ENCODE results near the gene WNT3A.

DNA sequence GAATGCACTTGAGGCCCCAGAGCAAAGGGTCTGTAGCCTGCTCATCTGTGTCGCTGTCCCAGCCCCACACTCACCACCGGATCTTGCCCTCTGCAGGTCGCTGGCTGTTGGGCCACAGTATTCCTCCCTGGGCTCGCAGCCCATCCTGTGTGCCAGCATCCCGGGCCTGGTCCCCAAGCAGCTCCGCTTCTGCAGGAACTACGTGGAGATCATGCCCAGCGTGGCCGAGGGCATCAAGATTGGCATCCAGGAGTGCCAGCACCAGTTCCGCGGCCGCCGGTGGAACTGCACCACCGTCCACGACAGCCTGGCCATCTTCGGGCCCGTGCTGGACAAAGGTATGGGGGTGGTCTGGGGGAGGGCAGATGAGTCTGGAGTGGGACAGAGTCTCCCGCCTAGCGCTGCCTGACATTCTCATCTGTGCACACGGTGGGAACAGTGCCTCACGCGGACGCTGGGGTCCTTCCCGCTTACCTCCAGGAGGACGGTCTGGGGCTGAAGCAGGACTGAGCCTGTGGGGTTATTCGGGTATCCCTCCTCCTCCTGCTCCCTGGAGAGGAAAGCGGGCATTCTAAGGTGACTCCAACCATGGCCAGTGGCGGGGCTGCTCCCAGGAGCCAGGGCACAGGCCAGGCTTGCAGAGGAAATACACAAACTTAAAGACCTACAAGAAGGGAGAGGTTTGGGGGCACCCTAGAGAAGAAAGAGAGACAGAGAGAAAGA, 15.9 kb downstream of the WNT3A start:
- TF ChIP-seq, protein P1, sequence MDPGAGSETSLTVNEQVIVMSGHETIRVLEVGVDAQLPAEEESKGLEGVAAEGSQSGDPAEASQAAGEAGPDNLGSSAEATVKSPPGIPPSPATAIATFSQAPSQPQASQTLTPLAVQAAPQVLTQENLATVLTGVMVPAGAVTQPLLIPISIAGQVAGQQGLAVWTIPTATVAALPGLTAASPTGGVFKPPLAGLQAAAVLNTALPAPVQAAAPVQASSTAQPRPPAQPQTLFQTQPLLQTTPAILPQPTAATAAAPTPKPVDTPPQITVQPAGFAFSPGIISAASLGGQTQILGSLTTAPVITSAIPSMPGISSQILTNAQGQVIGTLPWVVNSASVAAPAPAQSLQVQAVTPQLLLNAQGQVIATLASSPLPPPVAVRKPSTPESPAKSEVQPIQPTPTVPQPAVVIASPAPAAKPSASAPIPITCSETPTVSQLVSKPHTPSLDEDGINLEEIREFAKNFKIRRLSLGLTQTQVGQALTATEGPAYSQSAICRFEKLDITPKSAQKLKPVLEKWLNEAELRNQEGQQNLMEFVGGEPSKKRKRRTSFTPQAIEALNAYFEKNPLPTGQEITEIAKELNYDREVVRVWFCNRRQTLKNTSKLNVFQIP (CRISPR knock-in tag; IDR thresholded peaks at IDR 0.05; ENCODE audit: borderline replicate concordance, low read depth): no peak
- no peak for TF ChIP-seq ZFP3 (CRISPR knock-in tag; IDR thresholded peaks at IDR 0.05)
- TF ChIP-seq, protein P2, sequence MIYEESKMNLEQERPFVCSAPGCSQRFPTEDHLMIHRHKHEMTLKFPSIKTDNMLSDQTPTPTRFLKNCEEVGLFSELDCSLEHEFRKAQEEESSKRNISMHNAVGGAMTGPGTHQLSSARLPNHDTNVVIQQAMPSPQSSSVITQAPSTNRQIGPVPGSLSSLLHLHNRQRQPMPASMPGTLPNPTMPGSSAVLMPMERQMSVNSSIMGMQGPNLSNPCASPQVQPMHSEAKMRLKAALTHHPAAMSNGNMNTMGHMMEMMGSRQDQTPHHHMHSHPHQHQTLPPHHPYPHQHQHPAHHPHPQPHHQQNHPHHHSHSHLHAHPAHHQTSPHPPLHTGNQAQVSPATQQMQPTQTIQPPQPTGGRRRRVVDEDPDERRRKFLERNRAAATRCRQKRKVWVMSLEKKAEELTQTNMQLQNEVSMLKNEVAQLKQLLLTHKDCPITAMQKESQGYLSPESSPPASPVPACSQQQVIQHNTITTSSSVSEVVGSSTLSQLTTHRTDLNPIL (CRISPR knock-in tag; IDR thresholded peaks at IDR 0.05; ENCODE audit: low read depth): no peak
- TF ChIP-seq, protein P3, sequence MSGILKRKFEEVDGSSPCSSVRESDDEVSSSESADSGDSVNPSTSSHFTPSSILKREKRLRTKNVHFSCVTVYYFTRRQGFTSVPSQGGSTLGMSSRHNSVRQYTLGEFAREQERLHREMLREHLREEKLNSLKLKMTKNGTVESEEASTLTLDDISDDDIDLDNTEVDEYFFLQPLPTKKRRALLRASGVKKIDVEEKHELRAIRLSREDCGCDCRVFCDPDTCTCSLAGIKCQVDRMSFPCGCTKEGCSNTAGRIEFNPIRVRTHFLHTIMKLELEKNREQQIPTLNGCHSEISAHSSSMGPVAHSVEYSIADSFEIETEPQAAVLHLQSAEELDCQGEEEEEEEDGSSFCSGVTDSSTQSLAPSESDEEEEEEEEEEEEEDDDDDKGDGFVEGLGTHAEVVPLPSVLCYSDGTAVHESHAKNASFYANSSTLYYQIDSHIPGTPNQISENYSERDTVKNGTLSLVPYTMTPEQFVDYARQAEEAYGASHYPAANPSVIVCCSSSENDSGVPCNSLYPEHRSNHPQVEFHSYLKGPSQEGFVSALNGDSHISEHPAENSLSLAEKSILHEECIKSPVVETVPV (CRISPR knock-in tag; IDR thresholded peaks at IDR 0.05): no peak
- no peak for TF ChIP-seq TOX (CRISPR knock-in tag; IDR thresholded peaks at IDR 0.05; ENCODE audit: borderline replicate concordance)
- TF ChIP-seq SNAI2 (CRISPR knock-in tag; IDR thresholded peaks at IDR 0.05): no peak
- no peak for TF ChIP-seq ARNTL (CRISPR knock-in tag; IDR thresholded peaks at IDR 0.05; ENCODE audit: borderline replicate concordance, low read depth)
